Naive thymus-derived CD4-positive, alpha-beta T cell (primary cell): ENCODE data around the gene HEPH. TPM values are rescaled to one million over a fixed set of nuclear protein-coding genes. Genes with fewer than 3 reads are reported as not detected.
A peak's percentile ranks its signal among the peaks of the same experiment; 100 is the strongest.

Source experiments
- ATAC-seq: fragments of 150-1000 bp; cut with Tn5 transposase; 2 replicates; pipeline ENCODE4 v1.10.0; 2021; ENCODE audit warnings: mild to moderate bottlenecking, moderate library complexity
- CTCF ChIA-PET: fragments of 350-600 bp; sonication (Branson Sonifier 250); formaldehyde crosslinking; loops from one replicate; lab custom pipeline; 2021; ENCODE audit warnings: antibody characterized with exemption; lab: Charles Lee
- POLR2A ChIA-PET: fragments of 350-600 bp; sonication (Branson Sonifier 250); formaldehyde crosslinking; loops from one replicate; lab custom pipeline; 2021; ENCODE audit warnings: antibody characterized with exemption, inconsistent platforms; lab: Charles Lee
- DNase-seq, 9 donors: peaks; one replicate each; pipeline versions ENCODE4 v3.0.0 to v3.0.0-alpha.2; 2020 to 2022; ENCODE audit warnings: mixed read lengths in 1 of 9
- H3K27ac ChIP-seq: one replicate; pipeline ENCODE4 v1.7.0; 2013; ENCODE audit warnings: mild to moderate bottlenecking, low read depth, low read length, moderate library complexity
- H3K27me3 ChIP-seq, 2 donors: one replicate each; pipeline ENCODE4 v1.7.0; 2013; ENCODE audit warnings: low read length in 2 of 2, mild to moderate bottlenecking in 2 of 2, moderate library complexity in 2 of 2; ENCODE audit not compliant: control insufficient read depth in 2 of 2, insufficient read depth in 2 of 2
- H3K36me3 ChIP-seq, 3 experiments: 1 replicate in 2 of 3; 2 replicates in 1 of 3; pipeline ENCODE4 v1.7.0; 2013; ENCODE audit warnings: low read length in 3 of 3, mild to moderate bottlenecking in 3 of 3, moderate library complexity in 1 of 3; ENCODE audit not compliant: insufficient read depth in 3 of 3, control insufficient read depth in 2 of 3
- H3K4me1 ChIP-seq, 2 donors: one replicate each; pipeline ENCODE4 v1.7.0; 2013; ENCODE audit warnings: low read length in 2 of 2, mild to moderate bottlenecking in 2 of 2, moderate library complexity in 1 of 2; ENCODE audit not compliant: control insufficient read depth in 2 of 2, insufficient read depth in 2 of 2
- H3K4me3 ChIP-seq: 2 replicates; pipeline ENCODE4 v1.7.0; 2013; ENCODE audit warnings: mild to moderate bottlenecking, low read length
- H3K9me3 ChIP-seq, 3 experiments: 1 replicate in 2 of 3; 2 replicates in 1 of 3; pipeline ENCODE4 v1.7.0; 2013; ENCODE audit warnings: low read length in 3 of 3; ENCODE audit not compliant: control insufficient read depth in 2 of 3
- H3K27ac Mint-ChIP-seq, 9 donors: one replicate each; pipeline ENCODE4 v1.8.0; 2020 to 2022; ENCODE audit warnings: mixed read lengths in 9 of 9, mild to moderate bottlenecking in 8 of 9, moderate library complexity in 5 of 9, inconsistent platforms in 2 of 9
- H3K27me3 Mint-ChIP-seq, 5 donors: one replicate each; pipeline ENCODE4 v1.8.0; 2021 to 2022; ENCODE audit warnings: mixed read lengths in 5 of 5, mild to moderate bottlenecking in 1 of 5
- H3K36me3 Mint-ChIP-seq, 5 donors: one replicate each; pipeline ENCODE4 v1.8.0; 2020 to 2022; ENCODE audit warnings: mixed read lengths in 5 of 5, mild to moderate bottlenecking in 3 of 5, inconsistent platforms in 1 of 5
- H3K4me1 Mint-ChIP-seq, 7 donors: one replicate each; pipeline ENCODE4 v1.8.0; 2020 to 2022; ENCODE audit warnings: mixed read lengths in 7 of 7, mild to moderate bottlenecking in 3 of 7, inconsistent platforms in 1 of 7
- H3K4me3 Mint-ChIP-seq, 10 donors: one replicate each; pipeline ENCODE4 v1.8.0; 2020 to 2022; ENCODE audit warnings: mild to moderate bottlenecking in 10 of 10, mixed read lengths in 10 of 10, moderate library complexity in 6 of 10, inconsistent platforms in 2 of 10
- H3K9me3 Mint-ChIP-seq, 11 donors: one replicate each; pipeline ENCODE4 v1.8.0; 2020 to 2022; ENCODE audit warnings: mixed read lengths in 11 of 11, mild to moderate bottlenecking in 4 of 11, inconsistent platforms in 1 of 11, moderate library complexity in 1 of 11
- intact Hi-C, 2 donors: fragments of 100-400 bp; cut with micrococcal nuclease; formaldehyde crosslinking; loops; one replicate each; pipeline ENCODE4 v1.15.1; 2023
- polyA plus RNA-seq, 2 donors: library from polyadenylated mRNA; unstranded; fragments of 300-500 nt; fragmentation: Illumina TruSeq; gene quantifications; one replicate each; pipeline ENCODE4 v1.2.3, GENCODE V29; 2021
- total RNA-seq, 6 experiments: library from RNA in 5 of 6; stranded (reverse) in 5 of 6; gene quantifications; 1 replicate in 5 of 6; 2 replicates in 1 of 6; pipeline ENCODE4 v1.2.3 and lab custom pipeline; 2021 to 2026

Gene HEPH
- total and polyA plus RNA-seq, 7 experiments from 2014 or later = 0.17 to 0.34 (median 0.19) TPM; not detected in 4

GRCh38 chrX:66142351-66142750 lies 21.7 kb upstream of the HEPH start:
- Histone ChIP-seq H3K27ac (no peak overlapping the region), H3K4me1 (no peaks in the 10 kb centered on the region), H3K4me3 (no peak overlapping the region), H3K36me3 (no peaks in the 10 kb centered on the region), H3K27me3 (no peaks in the 10 kb centered on the region), H3K9me3 (no peaks in the 10 kb centered on the region)
- peaks cover 0 to 6% (median 0%) of the 10 kb centered on the region in 11 donors for H3K9me3 Mint-ChIP-seq
- intact Hi-C loops = no loop called here
- no peaks in the 10 kb centered on the region for H3K27me3 Mint-ChIP-seq
- peaks cover 0 to 3% (median 0%) of the 10 kb centered on the region in 7 donors for H3K4me1 Mint-ChIP-seq
- H3K36me3 Mint-ChIP-seq = no peaks in the 10 kb centered on the region
- ChIA-PET CTCF (no interaction called here), POLR2A (no interaction called here)
- H3K4me3 Mint-ChIP-seq = no peak overlapping the region
- H3K27ac Mint-ChIP-seq = peak overlapping the region in 1 of 9 donors; percentile 25
- ATAC-seq = no peak
- no peak for DNase-seq

GRCh38 chrX:66144258-66144657 lies 19.8 kb upstream of the HEPH start:
- ChIA-PET CTCF (no interaction called here), POLR2A (no interaction called here)
- intact Hi-C loops = no loop called here
- H3K27ac Mint-ChIP-seq = no peak overlapping the region
- no peak overlapping the region for H3K4me3 ChIP-seq
- no peaks in the 10 kb centered on the region for H3K4me1 ChIP-seq
- H3K9me3 ChIP-seq = no peaks in the 10 kb centered on the region
- no peak for ATAC-seq
- H3K4me1 Mint-ChIP-seq = peaks cover 0 to 3% (median 0%) of the 10 kb centered on the region in 7 donors
- no peak for DNase-seq
- peaks cover 0 to 2% (median 0%) of the 10 kb centered on the region in 11 donors for H3K9me3 Mint-ChIP-seq
- H3K36me3 Mint-ChIP-seq = no peaks in the 10 kb centered on the region
- H3K4me3 Mint-ChIP-seq = no peak overlapping the region
- no peaks in the 10 kb centered on the region for H3K27me3 Mint-ChIP-seq
- no peaks in the 10 kb centered on the region for H3K36me3 ChIP-seq
- H3K27ac ChIP-seq = no peak overlapping the region
- no peaks in the 10 kb centered on the region for H3K27me3 ChIP-seq

- POLR2A ChIA-PET = no interaction called here
These were observed 14.5 kb upstream of the HEPH start for GRCh38 chrX:66149519-66149918.

GRCh38 chrX:66150163-66150562 lies 13.9 kb upstream of the HEPH start:
- H3K9me3 Mint-ChIP-seq = no peaks in the 10 kb centered on the region
- no peaks in the 10 kb centered on the region for H3K27me3 Mint-ChIP-seq
- H3K36me3 ChIP-seq = no peaks in the 10 kb centered on the region
- ATAC-seq (no peak), DNase-seq (no peak)
- H3K36me3 Mint-ChIP-seq = no peaks in the 10 kb centered on the region
- H3K4me1 ChIP-seq = no peaks in the 10 kb centered on the region
- intact Hi-C loops = no loop called here
- ChIA-PET CTCF (no interaction called here), POLR2A (no interaction called here)
- peaks cover 0 to 2% (median 0%) of the 10 kb centered on the region in 7 donors for H3K4me1 Mint-ChIP-seq
- no peak overlapping the region for H3K27ac ChIP-seq
- H3K4me3 ChIP-seq = no peak overlapping the region
- no peak overlapping the region for H3K27ac Mint-ChIP-seq
- H3K27me3 ChIP-seq = no peaks in the 10 kb centered on the region
- no peak overlapping the region for H3K4me3 Mint-ChIP-seq
- H3K9me3 ChIP-seq = no peaks in the 10 kb centered on the region

More at GRCh38 chrX:66149519-66149918, 14.5 kb upstream of the HEPH start:
- no peak overlapping the region for H3K4me3 ChIP-seq
- CTCF ChIA-PET = no interaction called here
- Mint-ChIP-seq H3K27ac (no peak overlapping the region), H3K27me3 (no peaks in the 10 kb centered on the region), H3K4me1 (peaks cover 0 to 2% (median 0%) of the 10 kb centered on the region in 7 donors), H3K9me3 (no peaks in the 10 kb centered on the region), H3K4me3 (no peak overlapping the region), H3K36me3 (no peaks in the 10 kb centered on the region)
- H3K4me1 ChIP-seq = no peaks in the 10 kb centered on the region
- ATAC-seq = no peak
- no peak overlapping the region for H3K27ac ChIP-seq
- no peak for DNase-seq
- intact Hi-C loops = no loop called here
- no peaks in the 10 kb centered on the region for H3K36me3 ChIP-seq
- H3K9me3 ChIP-seq = no peaks in the 10 kb centered on the region
- no peaks in the 10 kb centered on the region for H3K27me3 ChIP-seq

GRCh38 chrX:66162331-66162822 lies 1.7 kb upstream of the HEPH start:
- H3K27me3 ChIP-seq = no peaks in the 10 kb centered on the region
- no peaks in the 10 kb centered on the region for H3K9me3 ChIP-seq
- intact Hi-C loops = no loop called here
- no peak overlapping the region for H3K4me3 Mint-ChIP-seq
- H3K27me3 Mint-ChIP-seq = no peaks in the 10 kb centered on the region
- H3K9me3 Mint-ChIP-seq = peaks cover 0 to 2% (median 0%) of the 10 kb centered on the region in 11 donors
- DNase-seq (no peak), ATAC-seq (no peak)
- no peak overlapping the region for H3K27ac Mint-ChIP-seq
- POLR2A ChIA-PET = no interaction called here
- peaks cover 0 to 2% (median 0%) of the 10 kb centered on the region in 7 donors for H3K4me1 Mint-ChIP-seq
- H3K36me3 ChIP-seq = no peaks in the 10 kb centered on the region
- no peak overlapping the region for H3K4me3 ChIP-seq
- CTCF ChIA-PET = no interaction called here
- H3K36me3 Mint-ChIP-seq = no peaks in the 10 kb centered on the region
- H3K4me1 ChIP-seq = no peaks in the 10 kb centered on the region
- no peak overlapping the region for H3K27ac ChIP-seq

GRCh38 chrX:66163447-66163846 lies 600 bp upstream of the HEPH start:
- POLR2A ChIA-PET = no interaction called here
- H3K27ac Mint-ChIP-seq = no peak overlapping the region
- H3K4me1 Mint-ChIP-seq = peaks cover 0 to 2% (median 0%) of the 10 kb centered on the region in 7 donors
- H3K9me3 Mint-ChIP-seq = peaks cover 0 to 1% (median 0%) of the 10 kb centered on the region in 11 donors
- ATAC-seq (no peak), DNase-seq (no peak)
- no peak overlapping the region for H3K4me3 Mint-ChIP-seq
- H3K4me1 ChIP-seq = no peaks in the 10 kb centered on the region
- no peaks in the 10 kb centered on the region for H3K36me3 Mint-ChIP-seq
- H3K27me3 ChIP-seq = no peaks in the 10 kb centered on the region
- H3K36me3 ChIP-seq = no peaks in the 10 kb centered on the region
- no peaks in the 10 kb centered on the region for H3K27me3 Mint-ChIP-seq
- no peak overlapping the region for H3K27ac ChIP-seq
- intact Hi-C loops = no loop called here
- no peak overlapping the region for H3K4me3 ChIP-seq
- CTCF ChIA-PET = no interaction called here
- no peaks in the 10 kb centered on the region for H3K9me3 ChIP-seq

GRCh38 chrX:66164470-66164869 lies 423 bp downstream of the HEPH start:
- Mint-ChIP-seq H3K27ac (no peak overlapping the region), H3K4me1 (peaks cover 0 to 2% (median 0%) of the 10 kb centered on the region in 7 donors), H3K4me3 (no peak overlapping the region), H3K9me3 (peaks cover 0 to 1% (median 0%) of the 10 kb centered on the region in 11 donors), H3K36me3 (no peaks in the 10 kb centered on the region), H3K27me3 (no peaks in the 10 kb centered on the region)
- Histone ChIP-seq H3K4me3 (no peak overlapping the region), H3K4me1 (no peaks in the 10 kb centered on the region), H3K27me3 (no peaks in the 10 kb centered on the region), H3K27ac (no peak overlapping the region), H3K36me3 (no peaks in the 10 kb centered on the region), H3K9me3 (no peaks in the 10 kb centered on the region)
- ATAC-seq (no peak), DNase-seq (no peak)
- POLR2A ChIA-PET = no interaction called here
- CTCF ChIA-PET = no interaction called here
- intact Hi-C loops = no loop called here
